ENCODE results near the gene ZNF92. TPM values are rescaled to one million over a fixed set of nuclear protein-coding genes. Genes with fewer than 3 reads are reported as not detected.

ZNF92 gene
- total and polyA plus RNA-seq, 2 of the 4 experiments (the other 2 are of a cell fraction): 2.4 to 6.1 TPM

DNA sequence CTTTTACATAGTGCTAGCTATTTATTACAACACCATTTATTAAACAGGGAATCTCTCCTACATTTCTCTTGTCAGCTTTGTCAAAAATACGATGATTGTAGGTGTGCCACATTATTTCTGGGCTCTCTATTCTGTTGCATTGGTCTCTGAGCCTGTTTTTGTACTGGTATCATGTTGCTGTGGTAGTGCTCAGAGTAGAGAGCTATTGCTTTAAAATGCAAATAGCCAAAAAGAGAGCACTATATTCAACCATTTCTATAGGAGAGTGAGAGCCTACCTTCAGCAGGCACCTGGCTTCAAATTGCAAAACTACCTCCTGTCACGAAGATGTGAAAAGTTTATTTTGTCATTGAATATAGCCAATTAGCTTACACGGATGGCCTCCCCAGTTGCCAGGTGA lies 8.1 kb downstream of the ZNF92 start:
- H3K27me3 ChIP-seq (ENCODE audit: control insufficient read depth, insufficient read depth, low read length): no peaks in the 10 kb centered on the region
- no peak overlapping the region for H2BK20ac ChIP-seq (ENCODE audit: low read depth, low read length)
- H3K4me2 ChIP-seq (ENCODE audit: low read depth, low read length): no peak overlapping the region
- no peak overlapping the region for H3K9ac ChIP-seq (ENCODE audit: low read depth, low read length)
- no TSS peak for BruUV-seq (replicated peaks)
- H2BK120ac ChIP-seq (ENCODE audit: low read depth, low read length): no peak overlapping the region
- dilution Hi-C loops (cut with HindIII; ENCODE audit: low sequenced_read_pairs, unreplicated experiment): no loop called here
- H3K9me3 ChIP-seq (ENCODE audit: control insufficient read depth, insufficient read depth, low read length): no peaks in the 10 kb centered on the region
- in situ Hi-C loops (cut with MboI; ENCODE audit: low sequenced_read_pairs): no loop called here
- no peak overlapping the region for H3K4ac ChIP-seq (ENCODE audit: low read depth, low read length)
- peaks cover 5% of the 10 kb centered on the region for H3K36me3 ChIP-seq (ENCODE audit: control insufficient read depth, insufficient read depth, low read length)
- no peak overlapping the region for H4K5ac ChIP-seq (ENCODE audit: low read depth, low read length)
- H3K4me1 ChIP-seq (ENCODE audit: control insufficient read depth, insufficient read depth, low read length): peaks cover 5% of the 10 kb centered on the region
- no peak overlapping the region for H2BK5ac ChIP-seq (ENCODE audit: low read depth, low read length, poor library complexity, severe bottlenecking)
- no peak overlapping the region for H4K8ac ChIP-seq (ENCODE audit: low read depth in 2 of 2, low read length in 2 of 2)
- no peak overlapping the region for H2AK5ac ChIP-seq (ENCODE audit: low read depth, low read length)
- intact Hi-C loops (cut with micrococcal nuclease): no loop called here
- WGBS, 2 experiments (ENCODE audit: extremely low coverage in 2 of 2, insufficient read length in 1 of 2): no CpG with 5 or more reads among the region's 3 CpGs
- H3K79me1 ChIP-seq (ENCODE audit: low read depth in 1 of 2, low read length in 2 of 2): peaks cover 15 to 39% of the 10 kb centered on the region in 2 experiments; a peak in 3 of 4 replicates
- POLR2A ChIA-PET (ENCODE audit: unreplicated experiment): no interaction called here
- CTCF ChIA-PET: no interaction called here
- H2BK15ac ChIP-seq (ENCODE audit: low read depth, low read length): no peak overlapping the region
- no peak overlapping the region for H3K14ac ChIP-seq (replicated peaks; ENCODE audit: low read depth, low read length)
- no peak overlapping the region for H2AFZ ChIP-seq (replicated peaks; ENCODE audit: low read length, poor library complexity)
- H3K9me1 ChIP-seq (ENCODE audit: insufficient read depth, low read length): peaks cover 3% of the 10 kb centered on the region; the same call in 1 of the 2 replicates
- no peak overlapping the region for H2AK9ac ChIP-seq (replicated peaks; ENCODE audit: low read depth, low read length, poor library complexity)
- peaks cover 10% of the 10 kb centered on the region for H4K20me1 ChIP-seq (ENCODE audit: insufficient read depth, low read length)
- no peak overlapping the region for H3K4me3 ChIP-seq (ENCODE audit: insufficient read depth, low read depth, low read length)
- H3K56ac ChIP-seq (ENCODE audit: extremely low read depth, insufficient read depth, low read length): no peak overlapping the region
- no peak for DNase-seq
- no peak overlapping the region for H3K27ac ChIP-seq (ENCODE audit: insufficient read depth, low read length)
- H4K91ac ChIP-seq (ENCODE audit: insufficient read depth, low read depth, low read length): no peak overlapping the region
- H3K18ac ChIP-seq (ENCODE audit: low read depth, low read length): no peak overlapping the region
- ATAC-seq (ENCODE audit: low read depth): no peak
- no peak overlapping the region for H3K23ac ChIP-seq (ENCODE audit: low read depth, low read length)
- TF ChIP-seq USF2 (IDR thresholded peaks at IDR 0.05; ENCODE audit: low read depth, low read length) (no peak), MXI1 (IDR thresholded peaks at IDR 0.05; ENCODE audit: borderline replicate concordance, low read depth, low read length) (no peak), RFX5 (IDR thresholded peaks at IDR 0.05; ENCODE audit: low read depth, low read length) (no peak), MAFK (IDR thresholded peaks at IDR 0.05; ENCODE audit: low read depth, low read length) (no peak)

All from IMR-90 (cell line).